Embryonic facial prominence (tissue), 1 donor: Measurements from ENCODE around the gene AGPAT4.
"Not testable (repeated sequence)": the region's sequence is repeated elsewhere in the genome, so short reads cannot be mapped to it uniquely, and the experiment has no call there.

Source experiments
- DNase-seq: peaks from one replicate; pipeline ENCODE4 v3.0.0-alpha.2; 2016; ENCODE audit errors: extremely low spot score

AGPAT4 gene

DNA sequence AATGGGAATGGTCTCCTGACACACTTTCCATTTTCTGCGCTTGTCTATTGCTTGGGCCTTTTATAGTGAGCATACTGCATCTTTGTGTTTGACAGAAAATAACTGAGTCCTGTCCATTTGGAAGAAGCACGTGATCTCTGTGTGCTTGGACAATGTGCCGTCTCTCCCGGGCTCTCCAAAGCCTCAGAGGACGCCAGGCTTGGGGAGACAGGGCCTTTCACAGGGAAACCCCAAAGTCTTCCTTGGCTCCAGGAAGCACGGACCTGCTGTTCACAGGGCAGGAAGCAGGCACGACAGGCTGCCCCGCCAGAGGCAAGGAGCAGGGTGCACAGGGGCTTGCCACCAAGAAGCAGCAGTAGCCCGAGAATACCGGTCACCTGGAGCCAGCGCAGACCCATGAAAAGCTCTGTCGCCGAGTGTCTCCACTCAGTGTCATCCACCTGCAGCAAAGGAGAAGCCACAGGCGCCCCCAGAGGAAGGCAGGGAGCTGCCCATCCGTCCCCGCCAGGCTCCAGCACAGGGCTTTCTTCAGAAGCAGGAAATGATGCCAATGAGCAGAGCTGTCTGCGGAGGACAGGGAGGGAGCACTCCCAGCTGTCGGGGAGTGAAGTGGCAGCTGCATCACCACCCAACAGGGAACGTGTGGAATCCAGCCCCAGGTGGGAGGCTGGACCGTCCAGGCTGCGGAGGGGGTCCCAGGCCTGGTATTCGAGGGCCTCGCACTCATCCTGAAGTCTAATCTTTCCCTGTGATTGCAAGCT, 135.1 kb downstream of the AGPAT4 start:
- DNase-seq: no peak

DNA sequence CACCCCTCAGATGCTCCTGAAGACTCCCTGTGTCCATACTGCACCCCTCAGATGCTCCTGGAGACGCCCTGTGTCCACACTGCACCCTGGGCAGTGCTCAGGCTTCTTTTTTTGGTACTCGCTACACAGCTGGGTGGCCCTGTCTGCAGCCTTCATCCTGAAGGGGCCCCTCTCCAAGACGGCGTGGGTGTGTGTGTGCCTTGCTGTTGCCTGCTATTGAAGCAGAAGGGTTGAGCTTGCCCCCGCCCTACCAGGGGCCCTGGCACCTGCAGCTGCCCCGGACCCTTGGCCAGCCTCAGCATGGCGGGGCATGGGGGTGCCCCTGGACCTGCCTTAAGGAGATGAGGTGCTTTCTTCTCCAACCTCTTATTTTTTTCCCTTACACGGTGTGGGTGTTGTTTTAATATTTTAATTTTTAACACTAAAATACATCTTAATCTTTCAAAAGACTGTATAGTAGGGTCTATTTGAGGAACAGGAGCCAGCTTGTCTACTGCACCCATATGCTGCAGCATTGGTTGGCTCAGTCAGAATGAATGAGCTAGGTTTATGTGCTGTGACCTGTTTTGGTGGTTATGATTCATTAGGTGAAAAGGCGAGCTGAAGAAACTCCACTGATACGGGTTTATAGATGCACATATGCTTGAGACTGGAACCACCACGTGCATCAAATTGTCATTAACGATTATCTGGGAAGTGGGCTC, 135.9 kb downstream of the AGPAT4 start:
- DNase-seq: no peak

DNA sequence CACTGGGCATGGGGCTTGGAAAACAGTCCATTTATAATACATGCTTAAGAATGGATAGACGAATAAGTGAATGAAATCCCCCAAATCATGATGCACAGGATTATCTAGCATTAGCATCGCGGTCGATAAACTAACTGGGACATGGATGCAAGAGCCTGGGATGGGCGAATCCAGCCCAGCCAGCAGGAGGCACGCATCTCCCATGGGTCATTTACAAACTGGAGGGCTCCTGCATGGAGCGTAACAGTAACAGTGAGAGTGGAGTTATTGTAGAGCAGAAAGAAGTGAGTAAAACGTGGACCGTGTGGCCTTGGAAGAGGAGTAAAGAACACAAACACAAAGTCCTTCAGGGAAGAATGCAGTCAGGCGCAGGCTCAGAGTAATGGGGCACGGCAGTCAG, 136.5 kb downstream of the AGPAT4 start:
- DNase-seq: no peak

DNA sequence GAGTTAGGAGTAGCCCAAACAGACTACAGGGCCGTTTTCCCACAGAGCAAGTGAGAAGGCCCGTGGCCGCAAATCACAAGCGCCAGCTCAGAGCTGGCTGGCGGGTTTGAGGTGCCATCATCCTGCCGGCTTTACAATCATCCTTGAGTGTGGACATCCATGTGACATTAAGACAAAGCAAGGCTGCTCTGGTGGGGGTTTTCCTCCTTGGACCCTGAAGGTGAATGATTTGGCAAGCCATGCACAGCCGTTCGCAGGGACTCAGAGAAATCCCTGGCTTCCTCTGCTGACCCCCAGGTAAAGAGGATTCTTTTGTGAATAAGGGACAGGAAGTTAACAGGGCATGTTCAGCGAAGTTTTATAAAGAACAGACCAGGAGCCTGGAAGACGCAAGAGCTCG, 137.2 kb downstream of the AGPAT4 start:
- DNase-seq: no peak

DNA sequence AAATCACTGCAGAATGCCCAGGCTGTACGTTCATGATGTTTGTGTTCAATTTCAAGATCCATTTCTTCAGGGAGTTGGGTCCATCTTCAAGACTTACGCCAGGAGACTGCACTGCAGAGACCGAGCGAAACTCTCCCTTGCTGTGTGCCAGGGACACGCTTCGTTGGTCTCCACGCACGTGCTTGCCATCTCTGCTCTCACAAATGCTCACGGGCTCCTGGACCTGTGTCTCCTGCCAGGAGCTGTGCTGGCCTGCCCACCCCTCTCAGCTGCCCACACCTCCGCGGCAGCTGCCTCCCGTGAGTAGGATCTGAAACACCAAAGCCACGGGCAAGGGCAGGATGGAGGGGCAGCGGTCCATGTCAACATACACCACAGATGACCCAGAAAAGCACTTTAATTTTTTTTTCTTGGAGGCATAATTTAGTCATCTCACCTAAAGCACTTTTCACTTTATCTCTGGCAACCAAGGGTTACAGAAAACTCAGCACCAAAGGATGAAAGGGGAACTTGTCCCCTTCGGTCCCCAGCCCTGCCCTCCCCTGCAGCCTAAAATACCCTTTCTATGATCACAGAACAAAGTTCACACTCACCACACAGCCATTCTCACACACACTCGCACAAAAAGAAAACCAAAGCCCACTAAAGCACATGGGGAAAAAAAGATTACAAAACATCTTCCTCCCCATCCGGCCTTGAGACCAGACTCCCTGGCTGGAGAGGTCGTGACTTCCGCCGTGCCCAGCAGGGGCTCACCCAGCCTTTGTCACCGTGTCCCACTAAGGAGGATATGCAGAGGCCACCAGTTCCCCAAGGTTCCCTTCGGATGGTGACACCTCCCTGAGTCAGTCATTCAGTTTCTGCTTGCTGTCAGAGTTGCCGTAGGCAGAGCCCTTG, 137.9 kb downstream of the AGPAT4 start:
- DNase-seq: no peak

DNA sequence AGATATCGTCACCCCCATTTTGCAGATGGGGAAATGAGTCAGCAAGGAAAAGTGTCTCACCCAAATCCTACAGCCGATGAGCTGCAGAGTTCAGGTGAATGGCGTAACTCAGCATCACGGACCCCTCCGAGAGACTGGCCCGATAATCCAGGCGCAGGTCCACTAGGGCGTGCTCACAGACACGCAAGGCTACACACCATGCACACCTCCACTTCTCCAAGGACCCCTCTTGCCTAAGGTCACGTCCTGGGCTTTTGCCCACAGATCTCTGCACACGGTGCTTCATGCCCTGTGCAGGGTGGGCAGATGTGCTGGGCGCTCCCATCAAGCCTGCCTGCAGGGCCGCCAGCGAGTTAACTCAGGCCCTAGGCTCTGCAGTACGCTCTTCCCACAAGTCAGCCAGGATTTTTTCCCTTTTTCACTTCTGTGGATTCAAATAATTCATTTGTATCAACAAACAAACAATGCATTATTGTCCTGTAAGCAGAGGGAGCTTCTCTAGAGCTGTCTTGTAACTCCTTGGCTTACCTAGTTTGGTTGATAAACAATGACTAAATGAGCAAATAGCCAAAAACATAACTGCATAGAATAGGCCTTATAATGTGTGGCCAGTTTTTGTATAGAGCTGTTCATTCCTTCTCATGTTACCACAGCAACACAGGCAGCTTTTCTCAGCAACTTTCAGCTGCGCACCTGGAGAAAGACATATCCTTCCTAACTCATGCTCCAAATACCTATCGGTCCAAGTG, 139.1 kb downstream of the AGPAT4 start:
- DNase-seq: no peak

DNA sequence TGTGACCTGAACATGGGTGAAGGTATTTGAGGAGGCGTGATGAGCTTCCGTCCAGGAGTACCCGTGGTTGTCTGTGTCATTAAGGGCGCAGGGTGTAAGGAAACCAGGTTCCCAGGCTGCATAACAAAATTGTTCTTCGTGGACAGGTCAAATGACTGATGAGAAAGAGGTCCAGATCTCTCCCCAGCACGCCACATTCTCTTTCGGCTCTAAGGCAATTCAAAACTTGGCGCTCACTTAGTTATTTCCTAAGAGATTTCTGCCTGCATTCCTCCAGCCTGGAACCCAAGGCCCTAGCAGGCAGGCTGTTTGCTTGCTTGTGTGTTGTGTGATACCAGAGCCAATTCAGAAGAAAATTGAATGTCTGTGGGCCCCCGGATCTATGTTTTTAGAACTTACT, 139.9 kb downstream of the AGPAT4 start:
- no peak for DNase-seq

DNA sequence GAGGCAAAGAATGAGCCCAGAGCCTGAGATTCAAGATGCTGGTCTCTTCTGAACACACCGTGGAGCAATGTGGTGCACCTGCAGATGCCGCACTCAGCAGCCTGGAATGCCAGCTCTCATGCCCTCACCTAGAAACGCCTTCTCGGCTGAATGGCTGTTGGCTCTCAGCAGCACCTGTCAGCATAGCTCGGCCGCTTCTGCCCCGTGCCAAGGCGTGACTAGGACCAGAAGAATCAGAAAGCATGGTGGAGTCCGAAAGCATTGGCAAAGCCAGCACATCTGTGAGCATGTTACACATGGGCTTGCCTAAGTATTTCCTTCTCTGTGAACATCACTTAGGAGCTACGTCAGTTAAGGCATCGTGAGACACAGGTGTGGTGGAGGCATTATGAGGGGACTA, 141.5 kb downstream of the AGPAT4 start:
- no peak for DNase-seq

DNA sequence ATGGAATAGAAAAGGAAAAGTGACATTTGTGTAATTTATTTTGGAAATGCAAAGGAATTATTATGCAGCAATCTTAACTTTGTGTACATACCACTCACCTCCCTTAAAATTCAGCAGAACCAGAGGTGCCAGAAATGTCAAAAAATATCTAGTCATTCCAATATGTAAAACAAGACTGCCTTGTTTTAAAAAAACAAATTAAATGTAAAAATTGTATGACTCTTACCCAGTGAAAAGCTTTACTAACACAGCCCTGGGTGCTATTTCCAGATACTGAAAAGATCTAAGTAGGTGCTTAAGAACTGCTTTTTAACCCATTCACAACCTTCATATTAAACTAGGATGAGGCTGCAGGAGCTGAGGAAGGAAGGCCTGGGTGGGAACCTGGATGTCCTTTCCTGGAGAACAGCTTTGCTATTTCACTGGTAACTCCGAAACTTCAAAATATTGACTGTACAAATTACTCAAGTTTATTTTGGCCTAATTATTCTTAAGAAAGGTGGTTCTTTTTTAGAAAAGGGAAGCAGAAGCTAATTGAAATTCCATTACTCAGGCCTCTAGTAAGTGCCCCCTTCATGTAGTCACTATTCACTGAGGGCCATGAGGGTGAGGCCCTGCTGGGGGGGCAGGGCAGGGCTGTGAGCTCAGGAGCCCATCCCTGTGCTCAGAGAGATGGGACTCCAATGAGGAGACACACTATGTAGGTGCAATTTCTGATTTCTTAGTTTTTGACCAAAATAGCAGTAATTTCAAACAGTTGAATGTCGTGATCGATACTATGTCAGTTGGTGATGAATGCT, 142.7 kb downstream of the AGPAT4 start:
- DNase-seq: no peak

DNA sequence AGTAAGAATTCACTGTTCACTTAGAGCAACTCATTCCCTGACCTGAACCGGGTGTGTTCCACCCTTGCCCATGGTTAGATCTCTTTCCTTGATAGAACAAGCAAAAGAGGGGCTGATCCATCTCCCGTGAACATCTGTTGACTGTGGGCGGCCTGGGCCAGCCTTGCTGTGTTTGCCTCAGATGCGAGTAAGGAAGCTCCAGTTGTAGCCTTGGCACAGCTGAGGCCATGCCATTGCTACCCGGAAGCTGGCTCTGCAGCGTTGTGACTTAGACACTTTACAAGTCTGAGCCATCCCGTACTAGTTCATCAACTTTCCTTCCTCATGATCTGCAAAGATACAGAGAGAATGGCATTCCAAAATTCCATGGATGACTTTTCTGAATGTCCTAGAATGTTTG, 143.3 kb downstream of the AGPAT4 start:
- DNase-seq: no peak

DNA sequence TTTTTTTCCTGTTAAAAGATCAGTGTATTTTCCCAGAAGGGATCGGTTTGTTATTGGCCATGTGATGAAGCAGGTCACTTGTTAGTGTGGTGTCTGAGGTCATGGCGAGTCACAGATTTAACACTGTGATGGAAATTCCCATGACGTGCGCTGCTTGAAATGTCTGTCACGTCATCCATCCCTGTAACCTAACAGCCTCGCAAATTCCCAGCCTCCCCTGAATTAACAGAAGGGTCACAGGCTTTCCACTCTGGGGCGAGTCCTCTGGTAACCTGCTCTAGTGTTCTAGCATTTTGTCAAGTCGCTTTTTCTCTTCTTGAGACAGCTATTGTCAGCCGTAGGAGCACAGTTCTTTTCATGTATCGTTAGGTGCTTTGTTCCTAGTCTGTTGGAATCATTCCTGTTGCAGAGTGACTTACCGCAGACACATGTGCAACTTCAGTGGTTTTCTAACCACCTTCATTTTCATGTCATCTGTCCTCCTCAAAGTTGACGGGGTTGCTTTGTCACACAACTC, 145.1 kb downstream of the AGPAT4 start:
- DNase-seq: no peak

DNA sequence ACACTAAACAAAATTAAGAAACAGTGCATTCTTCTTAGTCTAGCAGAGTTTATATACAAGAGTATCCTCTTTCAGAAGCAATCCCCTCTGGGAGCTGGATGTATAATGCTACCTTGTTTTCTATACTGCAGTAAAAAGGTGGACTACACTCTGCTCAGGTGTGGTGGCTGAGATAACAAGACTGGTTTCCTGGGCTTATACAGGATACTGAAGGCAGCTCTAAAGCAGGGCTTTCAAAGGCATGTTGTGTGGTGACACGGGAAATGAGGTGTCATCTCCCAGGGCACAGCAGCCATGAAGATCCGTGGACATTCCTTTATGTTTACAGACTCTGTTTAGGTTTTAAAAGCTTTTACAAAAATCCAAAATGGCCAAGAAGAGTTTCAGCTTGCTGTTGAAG, 145.6 kb downstream of the AGPAT4 start:
- DNase-seq: no peak

DNA sequence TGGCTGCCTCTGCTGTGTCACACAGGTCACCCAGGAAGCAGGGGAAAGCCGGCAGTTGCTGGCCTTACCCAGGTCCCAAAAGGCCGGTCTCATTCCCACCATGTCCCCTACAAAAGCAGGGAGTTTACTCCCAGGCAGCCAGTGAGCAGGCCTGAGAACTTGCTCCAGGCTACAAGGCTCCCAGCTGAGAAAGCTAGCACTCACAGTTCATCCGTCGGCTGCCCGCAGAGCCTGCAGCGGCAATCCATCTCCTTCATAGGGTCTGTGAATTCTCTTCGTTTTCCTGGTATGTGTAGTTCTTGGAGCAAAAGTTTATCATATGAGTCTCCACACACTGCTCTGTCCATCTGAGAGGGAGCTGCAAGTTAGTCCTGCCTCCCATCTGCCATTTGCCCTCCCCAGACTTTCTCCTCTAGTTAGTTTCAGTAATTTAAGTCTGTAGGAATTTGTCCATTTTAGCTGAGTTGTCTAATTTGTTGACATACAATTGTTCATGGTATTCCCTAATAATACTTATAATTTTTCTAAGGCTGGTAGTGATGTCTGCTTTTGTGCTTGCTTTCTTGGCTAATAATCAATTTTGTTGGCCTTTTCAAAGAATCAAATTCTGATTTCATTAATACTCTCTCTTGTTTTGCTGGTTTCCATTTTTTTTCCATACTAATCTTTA, 146.7 kb downstream of the AGPAT4 start:
- DNase-seq: no peak

DNA sequence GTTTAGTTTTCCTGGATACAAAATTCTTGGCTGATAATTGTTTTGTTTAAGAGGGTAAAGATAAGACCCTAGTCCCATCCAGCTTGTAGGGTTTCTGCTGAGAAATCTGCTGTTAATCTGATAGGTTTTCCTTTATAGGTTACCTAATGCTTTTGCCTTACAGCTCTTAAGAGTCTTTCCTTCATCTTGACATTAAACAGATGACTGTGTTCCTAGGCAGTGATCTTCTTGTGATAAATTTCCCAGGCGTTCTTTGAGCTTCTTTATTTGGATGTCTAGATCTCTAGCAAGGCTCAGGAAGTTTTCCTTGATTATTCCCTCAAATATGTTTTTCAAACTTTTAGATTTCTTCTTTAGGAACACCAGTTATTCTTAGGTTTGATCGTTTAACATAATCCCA, 148.3 kb downstream of the AGPAT4 start:
- DNase-seq: no peak

DNA sequence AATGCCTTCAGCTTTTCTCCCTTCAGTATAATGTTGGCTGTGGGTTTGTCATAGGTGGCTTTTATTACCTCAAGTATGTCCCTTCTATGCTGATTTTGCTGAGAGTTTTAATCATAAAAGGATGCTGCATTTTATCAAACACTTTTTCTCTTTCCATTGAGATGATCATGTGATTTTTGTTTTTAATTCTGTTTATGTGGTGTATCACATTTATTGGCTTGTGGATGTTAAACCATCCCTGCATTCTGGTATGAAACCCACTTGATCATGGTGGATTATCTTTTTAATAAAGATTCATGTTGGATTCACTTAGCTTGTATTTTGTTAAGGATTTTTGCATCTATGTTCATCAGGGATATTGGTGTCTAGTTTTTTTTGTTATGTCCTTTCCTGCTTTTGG, 150.5 kb downstream of the AGPAT4 start:
- DNase-seq: not testable (repeated sequence)

DNA sequence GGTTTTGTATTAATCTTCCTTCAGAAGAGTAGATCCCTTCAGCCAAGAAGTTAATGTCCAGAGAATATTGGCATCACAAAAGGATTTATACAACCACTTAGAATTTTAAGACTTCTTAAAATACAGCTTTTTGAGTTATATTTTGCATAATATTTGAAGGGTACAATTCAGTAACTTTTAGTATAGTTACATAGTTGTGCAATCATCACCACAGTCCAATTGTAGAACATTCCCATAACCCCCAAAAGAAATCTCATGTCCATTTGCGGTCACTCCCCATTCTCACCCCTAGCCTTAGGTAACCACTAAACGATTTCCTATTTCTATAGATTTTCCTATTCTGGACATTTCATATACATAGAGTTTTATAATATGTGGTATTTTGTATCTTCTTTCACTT, 155.9 kb downstream of the AGPAT4 start:
- DNase-seq: no peak

DNA sequence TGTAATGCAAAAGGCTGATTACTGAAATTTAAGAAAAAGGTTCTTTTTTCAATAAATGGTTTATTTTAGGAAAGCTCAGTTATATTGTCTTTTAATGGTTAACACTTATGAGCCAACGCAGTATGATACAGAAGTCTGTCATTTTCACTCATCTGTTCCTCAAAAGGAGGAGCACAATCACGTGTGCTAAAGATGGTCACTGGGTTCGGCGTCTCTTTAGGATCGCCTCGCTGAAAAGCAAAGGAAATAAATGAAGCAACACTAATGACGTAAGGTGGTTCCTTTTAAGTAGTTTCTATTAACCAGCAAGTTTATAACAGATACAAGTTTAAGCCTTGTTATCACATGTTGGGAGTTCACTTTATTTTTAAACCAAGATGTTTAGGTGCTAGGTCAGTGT, 156.6 kb downstream of the AGPAT4 start:
- DNase-seq: no peak

DNA sequence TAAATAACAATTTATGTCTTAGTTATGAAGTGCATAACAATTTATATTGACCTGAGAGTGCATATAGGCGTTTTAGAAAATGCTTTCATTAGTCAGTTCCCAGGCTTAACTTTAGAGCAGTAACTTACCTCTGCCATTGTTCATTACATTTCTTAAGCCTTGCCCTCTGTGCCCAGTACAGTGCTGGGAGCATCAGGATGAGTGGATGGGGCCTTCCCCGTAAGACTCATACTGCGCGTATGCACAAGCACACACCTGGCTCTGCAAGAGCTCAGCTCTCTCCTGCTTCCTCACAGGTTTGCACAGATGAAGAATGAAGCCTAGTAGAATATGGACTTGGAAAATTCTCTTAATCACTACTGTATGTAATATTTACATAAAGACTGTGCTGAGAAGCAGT, 157.3 kb downstream of the AGPAT4 start:
- DNase-seq: no peak

DNA sequence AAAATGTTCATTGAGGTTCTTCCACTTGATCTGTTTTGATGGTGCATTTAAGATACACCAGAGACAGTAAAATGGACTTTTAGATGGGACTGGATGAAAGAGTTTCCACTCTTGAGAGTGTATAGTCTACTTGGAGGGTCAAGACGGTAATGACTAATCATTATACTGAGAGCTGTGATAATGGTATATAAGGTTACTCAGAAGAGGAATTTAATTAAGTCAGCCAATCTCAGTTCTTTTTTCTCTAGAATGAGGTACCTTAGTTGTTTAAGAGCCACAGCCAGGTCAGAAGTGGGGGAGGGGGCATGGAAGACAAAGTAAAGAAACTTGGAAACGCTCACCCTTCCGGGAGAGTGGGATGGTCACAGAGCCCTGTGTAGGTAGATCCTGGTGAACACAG, 158.4 kb downstream of the AGPAT4 start:
- DNase-seq: no peak

DNA sequence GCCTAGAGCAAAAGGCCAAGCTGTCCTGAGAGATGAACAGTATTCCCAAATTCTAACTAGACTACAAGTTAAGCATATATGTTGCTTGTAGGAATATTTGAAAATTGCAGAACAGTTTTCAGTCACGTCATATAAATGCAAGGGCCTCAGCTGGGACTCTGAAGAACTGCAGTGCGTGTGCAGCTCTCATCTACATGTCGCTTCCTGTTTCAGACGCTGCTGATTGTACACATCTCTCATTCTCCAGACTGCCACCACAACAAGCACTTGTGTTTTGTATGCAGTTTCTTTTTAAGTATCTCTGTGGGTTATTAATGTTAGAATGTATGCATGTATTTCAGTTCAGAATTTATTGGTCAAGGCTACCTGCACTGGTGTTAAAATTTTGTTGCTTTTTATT, 162.6 kb downstream of the AGPAT4 start:
- no peak for DNase-seq
